ENCODE results near the gene BANK1.

DNA sequence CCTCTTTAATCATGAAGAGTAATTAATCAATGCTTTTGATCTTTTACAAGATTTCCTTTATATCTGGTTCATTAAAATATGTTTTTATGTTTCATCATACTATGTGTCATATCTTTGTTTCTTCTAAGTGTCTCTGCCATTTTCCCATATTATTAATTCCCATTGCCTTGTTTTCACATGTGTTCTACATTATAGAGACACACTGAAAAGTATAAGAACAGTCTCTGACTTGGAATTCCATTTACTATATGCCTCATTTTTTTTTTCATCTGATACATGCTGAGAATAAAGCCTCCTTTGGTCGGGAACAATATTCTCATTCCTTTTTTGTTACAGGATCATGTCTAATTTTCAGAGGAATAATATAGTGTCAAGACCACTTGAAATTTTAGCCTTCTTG lies 4.3 kb downstream of the BANK1 start:
- TF ChIP-seq MAFK (IDR thresholded peaks at IDR 0.05; ENCODE audit: low read depth, low read length) (no peak), POLR2A (IDR thresholded peaks at IDR 0.05; ENCODE audit: low read depth, low read length) (no peak), CTCF (conservative IDR thresholded peaks at IDR 0.05; ENCODE audit: low read depth, low read length) (no peak), RAD21 (IDR thresholded peaks at IDR 0.05; ENCODE audit: low read length) (no peak)
